Measurements from ENCODE around the gene FGF19. TPM values are rescaled to one million over a fixed set of nuclear protein-coding genes. Genes with fewer than 3 reads are reported as not detected.

The FGF19 gene
- total RNA-seq, 1 donor from 2014 or later, result not detected

GRCh38 chr11:69665669-69666068, 38.2 kb downstream of the FGF19 start:
- peaks cover 7 to 8% (median 7%) of the 10 kb centered on the region in 3 donors for H3K4me1 ChIP-seq (ENCODE audit: control insufficient read depth in 3 of 3, insufficient read depth in 3 of 3, low read length in 3 of 3)
- no peak overlapping the region for H3K9ac ChIP-seq (ENCODE audit: low read depth in 1 of 3, low read length in 3 of 3)
- no peak overlapping the region for H3K27ac ChIP-seq (ENCODE audit: low read depth, low read length)
- H3K27me3 ChIP-seq (ENCODE audit: control insufficient read depth in 3 of 3, insufficient read depth in 3 of 3, low read length in 3 of 3), result no peaks in the 10 kb centered on the region
- no peaks in the 10 kb centered on the region for H3K9me3 ChIP-seq (ENCODE audit: control insufficient read depth in 3 of 3, low read length in 3 of 3)
- H3K36me3 ChIP-seq (ENCODE audit: control insufficient read depth in 3 of 3, insufficient read depth in 3 of 3, low read length in 3 of 3), result peaks cover 33 to 48% (median 34%) of the 10 kb centered on the region in 3 donors
- H3K4me3 ChIP-seq (ENCODE audit: low read length in 3 of 3), result no peak overlapping the region

GRCh38 chr11:69664901-69665300, 38.9 kb downstream of the FGF19 start:
- Histone ChIP-seq H3K27ac (ENCODE audit: low read depth, low read length) (no peak overlapping the region), H3K9me3 (ENCODE audit: control insufficient read depth in 3 of 3, low read length in 3 of 3) (no peaks in the 10 kb centered on the region), H3K4me1 (ENCODE audit: control insufficient read depth in 3 of 3, insufficient read depth in 3 of 3, low read length in 3 of 3) (peaks cover 0 to under 1% (median under 1%) of the 10 kb centered on the region in 3 donors), H3K36me3 (ENCODE audit: control insufficient read depth in 3 of 3, insufficient read depth in 3 of 3, low read length in 3 of 3) (peaks cover 31 to 47% (median 34%) of the 10 kb centered on the region in 3 donors), H3K9ac (ENCODE audit: low read depth in 1 of 3, low read length in 3 of 3) (no peak overlapping the region), H3K4me3 (ENCODE audit: low read length in 3 of 3) (no peak overlapping the region), H3K27me3 (ENCODE audit: control insufficient read depth in 3 of 3, insufficient read depth in 3 of 3, low read length in 3 of 3) (no peaks in the 10 kb centered on the region)

- no peak overlapping the region for H3K27ac ChIP-seq (ENCODE audit: low read depth, low read length)
- H3K9me3 ChIP-seq (ENCODE audit: control insufficient read depth in 3 of 3, low read length in 3 of 3), result no peaks in the 10 kb centered on the region
- peaks cover 31 to 41% (median 32%) of the 10 kb centered on the region in 3 donors for H3K36me3 ChIP-seq (ENCODE audit: control insufficient read depth in 3 of 3, insufficient read depth in 3 of 3, low read length in 3 of 3)
- no peaks in the 10 kb centered on the region for H3K4me1 ChIP-seq (ENCODE audit: control insufficient read depth in 3 of 3, insufficient read depth in 3 of 3, low read length in 3 of 3)
- H3K4me3 ChIP-seq (ENCODE audit: low read length in 3 of 3), result no peak overlapping the region
- H3K9ac ChIP-seq (ENCODE audit: low read depth in 1 of 3, low read length in 3 of 3), result no peak overlapping the region
- H3K27me3 ChIP-seq (ENCODE audit: control insufficient read depth in 3 of 3, insufficient read depth in 3 of 3, low read length in 3 of 3), result no peaks in the 10 kb centered on the region
Measured at GRCh38 chr11:69664103-69664775, 39.6 kb downstream of the FGF19 start.

- Histone ChIP-seq H3K36me3 (ENCODE audit: control insufficient read depth in 3 of 3, insufficient read depth in 3 of 3, low read length in 3 of 3) (peaks cover 31 to 38% (median 32%) of the 10 kb centered on the region in 3 donors), H3K27ac (ENCODE audit: low read depth, low read length) (no peak overlapping the region), H3K9ac (ENCODE audit: low read depth in 1 of 3, low read length in 3 of 3) (no peak overlapping the region), H3K4me3 (ENCODE audit: low read length in 3 of 3) (no peak overlapping the region), H3K9me3 (ENCODE audit: control insufficient read depth in 3 of 3, low read length in 3 of 3) (no peaks in the 10 kb centered on the region), H3K4me1 (ENCODE audit: control insufficient read depth in 3 of 3, insufficient read depth in 3 of 3, low read length in 3 of 3) (no peaks in the 10 kb centered on the region), H3K27me3 (ENCODE audit: control insufficient read depth in 3 of 3, insufficient read depth in 3 of 3, low read length in 3 of 3) (no peaks in the 10 kb centered on the region)
Measured at GRCh38 chr11:69663326-69663725, 40.5 kb downstream of the FGF19 start.

- Histone ChIP-seq H3K4me3 (ENCODE audit: low read length in 3 of 3) (no peak overlapping the region), H3K9ac (ENCODE audit: low read depth in 1 of 3, low read length in 3 of 3) (no peak overlapping the region), H3K27ac (ENCODE audit: low read depth, low read length) (no peak overlapping the region), H3K9me3 (ENCODE audit: control insufficient read depth in 3 of 3, low read length in 3 of 3) (no peaks in the 10 kb centered on the region), H3K4me1 (ENCODE audit: control insufficient read depth in 3 of 3, insufficient read depth in 3 of 3, low read length in 3 of 3) (no peaks in the 10 kb centered on the region), H3K27me3 (ENCODE audit: control insufficient read depth in 3 of 3, insufficient read depth in 3 of 3, low read length in 3 of 3) (no peaks in the 10 kb centered on the region), H3K36me3 (ENCODE audit: control insufficient read depth in 3 of 3, insufficient read depth in 3 of 3, low read length in 3 of 3) (peaks cover 28 to 36% (median 31%) of the 10 kb centered on the region in 3 donors)
Measured at GRCh38 chr11:69662806-69663205, 41.0 kb downstream of the FGF19 start.

- Histone ChIP-seq H3K27me3 (ENCODE audit: control insufficient read depth in 3 of 3, insufficient read depth in 3 of 3, low read length in 3 of 3) (no peaks in the 10 kb centered on the region), H3K36me3 (ENCODE audit: control insufficient read depth in 3 of 3, insufficient read depth in 3 of 3, low read length in 3 of 3) (peaks cover 25 to 31% (median 25%) of the 10 kb centered on the region in 3 donors), H3K27ac (ENCODE audit: low read depth, low read length) (no peak overlapping the region), H3K4me3 (ENCODE audit: low read length in 3 of 3) (no peak overlapping the region), H3K4me1 (ENCODE audit: control insufficient read depth in 3 of 3, insufficient read depth in 3 of 3, low read length in 3 of 3) (no peaks in the 10 kb centered on the region), H3K9ac (ENCODE audit: low read depth in 1 of 3, low read length in 3 of 3) (no peak overlapping the region), H3K9me3 (ENCODE audit: control insufficient read depth in 3 of 3, low read length in 3 of 3) (no peaks in the 10 kb centered on the region)
Measured at GRCh38 chr11:69662021-69662698, 41.7 kb downstream of the FGF19 start.

- no peaks in the 10 kb centered on the region for H3K27me3 ChIP-seq (ENCODE audit: control insufficient read depth in 3 of 3, insufficient read depth in 3 of 3, low read length in 3 of 3)
- H3K9me3 ChIP-seq (ENCODE audit: control insufficient read depth in 3 of 3, low read length in 3 of 3), result no peaks in the 10 kb centered on the region
- no peaks in the 10 kb centered on the region for H3K4me1 ChIP-seq (ENCODE audit: control insufficient read depth in 3 of 3, insufficient read depth in 3 of 3, low read length in 3 of 3)
- H3K9ac ChIP-seq (ENCODE audit: low read depth in 1 of 3, low read length in 3 of 3), result no peak overlapping the region
- no peak overlapping the region for H3K4me3 ChIP-seq (ENCODE audit: low read length in 3 of 3)
- no peak overlapping the region for H3K27ac ChIP-seq (ENCODE audit: low read depth, low read length)
- H3K36me3 ChIP-seq (ENCODE audit: control insufficient read depth in 3 of 3, insufficient read depth in 3 of 3, low read length in 3 of 3), result peaks cover 18 to 25% (median 20%) of the 10 kb centered on the region in 3 donors
Measured at GRCh38 chr11:69661413-69661715, 42.5 kb downstream of the FGF19 start.

- Histone ChIP-seq H3K27ac (ENCODE audit: low read depth, low read length) (no peak overlapping the region), H3K4me1 (ENCODE audit: control insufficient read depth in 3 of 3, insufficient read depth in 3 of 3, low read length in 3 of 3) (no peaks in the 10 kb centered on the region), H3K9me3 (ENCODE audit: control insufficient read depth in 3 of 3, low read length in 3 of 3) (no peaks in the 10 kb centered on the region), H3K36me3 (ENCODE audit: control insufficient read depth in 3 of 3, insufficient read depth in 3 of 3, low read length in 3 of 3) (peaks cover 16 to 20% (median 18%) of the 10 kb centered on the region in 3 donors), H3K4me3 (ENCODE audit: low read length in 3 of 3) (no peak overlapping the region), H3K27me3 (ENCODE audit: control insufficient read depth in 3 of 3, insufficient read depth in 3 of 3, low read length in 3 of 3) (peaks cover 0 to 1% (median 0%) of the 10 kb centered on the region in 3 donors), H3K9ac (ENCODE audit: low read depth in 1 of 3, low read length in 3 of 3) (no peak overlapping the region)
Measured at GRCh38 chr11:69660001-69660500, 43.8 kb downstream of the FGF19 start.

GRCh38 chr11:69659591-69659990, 44.2 kb downstream of the FGF19 start:
- Histone ChIP-seq H3K4me1 (ENCODE audit: control insufficient read depth in 3 of 3, insufficient read depth in 3 of 3, low read length in 3 of 3) (no peaks in the 10 kb centered on the region), H3K27ac (ENCODE audit: low read depth, low read length) (no peak overlapping the region), H3K27me3 (ENCODE audit: control insufficient read depth in 3 of 3, insufficient read depth in 3 of 3, low read length in 3 of 3) (peaks cover 0 to 4% (median 0%) of the 10 kb centered on the region in 3 donors), H3K9me3 (ENCODE audit: control insufficient read depth in 3 of 3, low read length in 3 of 3) (no peaks in the 10 kb centered on the region), H3K4me3 (ENCODE audit: low read length in 3 of 3) (no peak overlapping the region), H3K9ac (ENCODE audit: low read depth in 1 of 3, low read length in 3 of 3) (no peak overlapping the region), H3K36me3 (ENCODE audit: control insufficient read depth in 3 of 3, insufficient read depth in 3 of 3, low read length in 3 of 3) (peaks cover 11 to 17% (median 14%) of the 10 kb centered on the region in 3 donors)
